A549 (cell line): ENCODE results near the gene FAM216B. TPM values are rescaled to one million over a fixed set of nuclear protein-coding genes. Genes with fewer than 3 reads are reported as not detected.
"Not testable (repeated sequence)": the region's sequence is repeated elsewhere in the genome, so short reads cannot be mapped to it uniquely, and the experiment has no call there.

Experiments
- ATAC-seq, 2 experiments: fragments of 200-7000 bp in 1 of 2; fragments of >200 bp in 1 of 2; cut with Nextera tagmentation in 1 of 2; cut with Tn5 transposase in 1 of 2; 3 replicates each; pipeline versions ENCODE4 v1.8.0 to v1.9.1; 2018 to 2020; ENCODE audit warnings: mild to moderate bottlenecking in 1 of 2, moderate library complexity in 1 of 2
- CTCF ChIA-PET: fragments of 300-600 bp; sonication (Branson Sonifier 250); formaldehyde crosslinking; extraction: SDS; loops from one replicate; lab custom pipeline; 2021; ENCODE audit warnings: antibody characterized with exemption, inconsistent platforms; lab: Yijun Ruan, JAX
- POLR2A ChIA-PET: fragments of 350-600 bp; formaldehyde crosslinking; extraction: SDS; loops from one replicate; lab custom pipeline; 2021; ENCODE audit warnings: antibody characterized with exemption, inconsistent platforms; lab: Yijun Ruan, JAX
- DNase-seq, 2 experiments: peaks; one replicate each; pipeline versions ENCODE4 v3.0.0 to v3.0.0-alpha.2; 2011 to 2016; ENCODE audit warnings: low read depth in 1 of 2, low spot score in 1 of 2
- FAIRE-seq: peaks from 2 replicates; lab custom pipeline; 2011; peaks lifted over from hg19 to GRCh38; lab: Jason Lieb, UNC
- H3K27ac ChIP-seq, 2 experiments: fragments of >200 bp; sonication (Bioruptor Twin); formaldehyde crosslinking; 3 replicates each; pipeline ENCODE4 v1.5.1; 2016 to 2017
- H3K4me1 ChIP-seq: fragments of >200 bp; sonication (Bioruptor Twin); formaldehyde crosslinking; 3 replicates; pipeline ENCODE4 v1.6.1; 2016
- H3K4me2 ChIP-seq: fragments of >200 bp; sonication (Bioruptor Twin); formaldehyde crosslinking; 3 replicates; pipeline ENCODE4 v1.6.1; 2016
- H3K4me3 ChIP-seq: fragments of >200 bp; sonication (Bioruptor Twin); formaldehyde crosslinking; 3 replicates; pipeline ENCODE4 v1.5.1; 2016
- H3K9me3 ChIP-seq: fragments of >200 bp; sonication (Bioruptor Twin); formaldehyde crosslinking; 3 replicates; pipeline ENCODE4 v1.6.1; 2016
- BHLHE40 ChIP-seq: IDR thresholded peaks from 2 replicates; pipeline ENCODE4 v1.6.1; 2012; ENCODE audit warnings: low read depth, low read length, inconsistent platforms
- CBX8 ChIP-seq: fragments of 200-600 bp; sonication (generic); IDR thresholded peaks from 2 replicates; pipeline ENCODE4 v1.6.1; 2016
- CHD4 ChIP-seq: fragments of 200-600 bp; sonication (generic); IDR thresholded peaks from 2 replicates; pipeline ENCODE4 v1.6.1; 2016; ENCODE audit warnings: antibody characterized with exemption, mild to moderate bottlenecking, borderline replicate concordance
- EHF ChIP-seq: fragments of 250-450 bp; sonication (Bioruptor Pico); IDR thresholded peaks from 2 replicates; pipeline ENCODE4 v1.5.0; 2020; ENCODE audit warnings: mild to moderate bottlenecking
- FOSB ChIP-seq: fragments of 250-450 bp; sonication (Bioruptor Pico); IDR thresholded peaks from 2 replicates; pipeline ENCODE4 v1.5.0; 2020; ENCODE audit warnings: mild to moderate bottlenecking, moderate library complexity
- FOSL2 ChIP-seq, 2 experiments: fragments of 450-650 bp in 1 of 2; fragments of >200 bp in 1 of 2; sonication (Bioruptor Twin) in 1 of 2; formaldehyde crosslinking; IDR thresholded peaks; 2 replicates each; pipeline versions ENCODE4 v1.5.0 to v1.6.1; 2016 to 2020; ENCODE audit warnings: mild to moderate bottlenecking in 1 of 2, moderate library complexity in 1 of 2
- GATA3 ChIP-seq: IDR thresholded peaks from 2 replicates; pipeline ENCODE4 v1.6.1; 2012; ENCODE audit warnings: borderline replicate concordance
- HOXA7 ChIP-seq: fragments of 250-450 bp; sonication (Bioruptor Pico); IDR thresholded peaks from 2 replicates; pipeline ENCODE4 v1.5.0; 2020; ENCODE audit warnings: mild to moderate bottlenecking, moderate library complexity
- JUN ChIP-seq, 2 experiments: fragments of >200 bp; sonication (Bioruptor Twin); formaldehyde crosslinking; IDR thresholded peaks; 2 replicates in 1 of 2; 3 replicates in 1 of 2; pipeline ENCODE4 v1.6.1; 2016 to 2017
- JUNB ChIP-seq: fragments of >200 bp; sonication (Bioruptor Twin); formaldehyde crosslinking; IDR thresholded peaks from 2 replicates; pipeline ENCODE4 v1.6.1; 2016
- KDM1A ChIP-seq: fragments of 200-600 bp; sonication (generic); IDR thresholded peaks from 2 replicates; pipeline ENCODE4 v1.6.1; 2016; ENCODE audit warnings: low read depth, mild to moderate bottlenecking
- MAFK ChIP-seq: fragments of 450-650 bp; IDR thresholded peaks from 2 replicates; pipeline ENCODE4 v1.6.1; 2014; ENCODE audit not compliant: partially characterized antibody
- MYC ChIP-seq: IDR thresholded peaks from 2 replicates; pipeline ENCODE4 v1.6.1; 2012; ENCODE audit warnings: mild to moderate bottlenecking, inconsistent platforms, low read length, improper control_type of control experiment, borderline replicate concordance
- NFE2L2 ChIP-seq: fragments of 150-350 bp; conservative IDR thresholded peaks from 2 replicates; pipeline ENCODE4 v1.6.1; 2014; ENCODE audit warnings: low read length
- NR3C1 ChIP-seq: fragments of >200 bp; sonication (Bioruptor Twin); formaldehyde crosslinking; IDR thresholded peaks from 3 replicates; pipeline ENCODE4 v1.6.1; 2017
- PHF8 ChIP-seq: fragments of 200-600 bp; sonication (generic); IDR thresholded peaks from 2 replicates; pipeline ENCODE4 v1.6.1; 2016; ENCODE audit warnings: low read depth, mild to moderate bottlenecking, antibody characterized with exemption, moderate library complexity, borderline replicate concordance
- RAD21 ChIP-seq, 2 experiments: fragments of >200 bp in 1 of 2; sonication (Bioruptor Twin) in 1 of 2; formaldehyde crosslinking in 1 of 2; IDR thresholded peaks in 1 of 2; conservative IDR thresholded peaks in 1 of 2; 2 replicates in 1 of 2; 3 replicates in 1 of 2; pipeline ENCODE4 v1.6.1; 2012 to 2018; ENCODE audit warnings: inconsistent platforms in 1 of 2
- RCOR1 ChIP-seq: fragments of 150-350 bp; IDR thresholded peaks from 2 replicates; pipeline ENCODE4 v1.6.1; 2014; ENCODE audit warnings: antibody characterized with exemption, low read length, low read depth
- RFX5 ChIP-seq: fragments of 450-650 bp; IDR thresholded peaks from 2 replicates; pipeline ENCODE4 v1.7.1; 2014; ENCODE audit warnings: antibody characterized with exemption, mild to moderate bottlenecking, moderate library complexity
- SMC3 ChIP-seq: fragments of >200 bp; sonication (Bioruptor Twin); formaldehyde crosslinking; IDR thresholded peaks from 3 replicates; pipeline ENCODE4 v1.6.1; 2018; ENCODE audit warnings: inconsistent platforms
- TFCP2L1 ChIP-seq: fragments of 250-450 bp; sonication (Bioruptor Pico); IDR thresholded peaks from 2 replicates; pipeline ENCODE4 v1.5.0; 2021; ENCODE audit warnings: mild to moderate bottlenecking
- ZFP36 ChIP-seq: fragments of 450-650 bp; IDR thresholded peaks from 2 replicates; pipeline ENCODE4 v1.6.1; 2014; ENCODE audit warnings: borderline replicate concordance; ENCODE audit not compliant: partially characterized antibody
- ZNF302 ChIP-seq: fragments of 250-450 bp; sonication (Bioruptor Pico); IDR thresholded peaks from 2 replicates; pipeline ENCODE4 v1.9.0; 2021; ENCODE audit warnings: inconsistent platforms, mild to moderate bottlenecking, moderate library complexity
- ZSCAN20 ChIP-seq: fragments of 250-450 bp; sonication (Bioruptor Pico); IDR thresholded peaks from 2 replicates; pipeline ENCODE4 v1.8.0; 2022; ENCODE audit warnings: mild to moderate bottlenecking, moderate library complexity
- WGBS: methylation state at CpG from one replicate; pipeline ENCODE4 v1.1.6; 2017; ENCODE audit errors: missing lambda C conversion rate; 5-methylcytosine and 5-hydroxymethylcytosine counted together
- polyA plus RNA-seq, 4 experiments: library from polyadenylated mRNA; depleted of rRNA in 3 of 4; stranded (reverse); fragments of >200 nt; fragmentation: RNase III in 1 of 4; extraction: RNeasy Plus Mini Kit Qiagen cat#74134 plus additional on column Dnase treatment in 1 of 4; gene quantifications; 2 replicates in 3 of 4; 3 replicates in 1 of 4; pipeline ENCODE4 v1.2.3, GENCODE V29; 2011 to 2017
- TF ChIP-seq, protein P1 (sequence below): fragments of >200 bp; sonication (Bioruptor Twin); formaldehyde crosslinking; IDR thresholded peaks from 2 replicates; pipeline ENCODE4 v1.6.1; 2016
- TF ChIP-seq, protein P2 (sequence below): IDR thresholded peaks from 2 replicates; pipeline ENCODE4 v1.6.1; 2012
- TF ChIP-seq, protein P3 (sequence below): fragments of 250-450 bp; sonication (Bioruptor Pico); IDR thresholded peaks from 2 replicates; pipeline ENCODE4 v1.5.0; 2021; ENCODE audit warnings: mild to moderate bottlenecking, moderate library complexity, borderline replicate concordance
- TF ChIP-seq, protein P4 (sequence below): fragments of >200 bp; sonication (Bioruptor Twin); formaldehyde crosslinking; IDR thresholded peaks from 3 replicates; pipeline ENCODE4 v1.6.1; 2016
- TF ChIP-seq, protein P5 (sequence below): fragments of 250-450 bp; sonication (Bioruptor Pico); IDR thresholded peaks from 2 replicates; pipeline ENCODE4 v1.5.0; 2020; ENCODE audit warnings: low read depth, mild to moderate bottlenecking, moderate library complexity

Gene FAM216B
- polyA plus RNA-seq, 2 of the 4 experiments (the other 2 are of a cell fraction): not detected

DNA sequence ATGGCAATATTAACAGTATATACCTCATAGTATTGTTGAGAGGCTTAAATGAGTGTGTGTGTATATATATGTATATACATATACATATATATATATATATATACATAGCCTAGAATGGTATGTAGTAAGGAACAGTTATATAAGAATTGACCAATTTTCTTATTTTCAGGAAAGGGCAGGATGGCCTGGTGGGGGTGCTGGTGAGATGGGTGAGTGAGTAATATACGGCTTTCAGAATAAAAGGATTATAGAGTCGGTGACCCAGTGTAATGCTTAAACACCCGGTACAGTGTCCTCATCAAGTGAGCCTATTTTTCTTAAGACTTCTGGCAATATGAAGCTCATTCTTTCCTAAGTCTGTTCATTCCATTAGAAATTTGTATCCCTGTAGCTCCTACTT lies 11.7 kb upstream of the FAM216B start:
- CTCF ChIA-PET: no interaction called here
- 46% methylated on average over 3 of the region's 3 CpGs for WGBS
- no peak for FAIRE-seq
- TF ChIP-seq FOSL2 (IDR thresholded peaks at IDR 0.05) (no peak), FOSL2 (CRISPR knock-in tag; IDR thresholded peaks at IDR 0.05) (no peak), BHLHE40 (no peak), SMC3 (no peak), RFX5 (no peak), MAFK (no peak), CBX8 (no peak), KDM1A (no peak), GATA3 (no peak), ZFP36 (no peak)
- TF ChIP-seq, protein P1, sequence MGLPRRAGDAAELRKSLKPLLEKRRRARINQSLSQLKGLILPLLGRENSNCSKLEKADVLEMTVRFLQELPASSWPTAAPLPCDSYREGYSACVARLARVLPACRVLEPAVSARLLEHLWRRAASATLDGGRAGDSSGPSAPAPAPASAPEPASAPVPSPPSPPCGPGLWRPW: no peak
- TF ChIP-seq, protein P2, sequence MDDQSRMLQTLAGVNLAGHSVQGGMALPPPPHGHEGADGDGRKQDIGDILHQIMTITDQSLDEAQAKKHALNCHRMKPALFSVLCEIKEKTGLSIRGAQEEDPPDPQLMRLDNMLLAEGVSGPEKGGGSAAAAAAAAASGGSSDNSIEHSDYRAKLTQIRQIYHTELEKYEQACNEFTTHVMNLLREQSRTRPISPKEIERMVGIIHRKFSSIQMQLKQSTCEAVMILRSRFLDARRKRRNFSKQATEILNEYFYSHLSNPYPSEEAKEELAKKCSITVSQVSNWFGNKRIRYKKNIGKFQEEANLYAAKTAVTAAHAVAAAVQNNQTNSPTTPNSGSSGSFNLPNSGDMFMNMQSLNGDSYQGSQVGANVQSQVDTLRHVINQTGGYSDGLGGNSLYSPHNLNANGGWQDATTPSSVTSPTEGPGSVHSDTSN: no peak
- H3K4me3 ChIP-seq: no peak overlapping the region
- no peak for DNase-seq
- no peak for ATAC-seq
- no peaks in the 10 kb centered on the region for H3K4me1 ChIP-seq
- H3K27ac ChIP-seq: no peak overlapping the region
- no peak overlapping the region for H3K4me2 ChIP-seq
- no peaks in the 10 kb centered on the region for H3K9me3 ChIP-seq
- POLR2A ChIA-PET: no interaction called here

DNA sequence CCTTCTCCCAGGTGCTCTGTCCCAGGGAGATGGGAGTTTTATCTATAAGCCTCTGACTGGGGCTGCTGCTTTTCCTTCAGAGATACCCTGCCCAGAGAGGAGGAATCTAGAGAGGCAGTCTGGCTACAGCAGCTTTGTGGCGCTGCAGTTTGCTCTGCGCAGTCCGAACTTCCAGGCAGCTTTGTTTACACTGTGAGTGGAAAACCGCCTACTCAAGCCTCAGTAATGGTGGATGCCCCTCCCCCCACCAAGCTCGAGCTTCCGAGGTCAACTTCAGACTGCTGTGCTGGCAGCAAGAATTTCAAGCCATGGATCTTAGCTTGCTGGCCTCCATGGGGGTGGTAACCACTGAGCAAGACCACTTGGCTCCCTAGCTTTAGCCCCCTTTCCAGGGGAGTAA lies 4.8 kb upstream of the FAM216B start:
- H3K27ac ChIP-seq, H3K4me2 ChIP-seq, POLR2A ChIA-PET, H3K9me3 ChIP-seq, DNase-seq, H3K4me1 ChIP-seq, FAIRE-seq, ATAC-seq, H3K4me3 ChIP-seq: not testable (repeated sequence)
- CTCF ChIA-PET: interaction anchor here (1.0 kb wide), 1 partner anchor 116 kb away, joined by 3 read pairs; no protein-coding TSS in a partner anchor
- 20% methylated on average over 6 of the region's 6 CpGs for WGBS

DNA sequence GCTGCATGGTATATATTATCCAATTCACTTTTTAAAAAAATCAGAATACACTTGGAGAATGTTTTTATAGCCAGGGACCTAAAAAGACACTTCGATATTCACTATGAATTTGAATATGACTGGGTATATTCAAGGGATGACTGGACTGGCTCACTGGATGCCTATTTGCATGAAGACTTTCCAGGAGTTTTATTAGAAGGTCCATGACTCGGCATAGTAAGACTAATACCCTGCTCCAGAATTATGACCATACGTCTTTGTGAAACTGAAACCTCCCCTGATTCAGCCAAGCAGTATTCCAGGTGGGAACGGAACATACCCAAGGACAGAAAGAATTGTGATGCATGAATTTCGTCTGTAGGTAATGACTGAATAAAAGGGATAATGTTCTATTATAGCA lies 3.9 kb upstream of the FAM216B start:
- POLR2A ChIA-PET: no interaction called here
- no peak overlapping the region for H3K4me3 ChIP-seq
- no peak overlapping the region for H3K27ac ChIP-seq
- no peak for FAIRE-seq
- CTCF ChIA-PET: no interaction called here
- no peak for TF ChIP-seq MYC
- TF ChIP-seq, protein P3, sequence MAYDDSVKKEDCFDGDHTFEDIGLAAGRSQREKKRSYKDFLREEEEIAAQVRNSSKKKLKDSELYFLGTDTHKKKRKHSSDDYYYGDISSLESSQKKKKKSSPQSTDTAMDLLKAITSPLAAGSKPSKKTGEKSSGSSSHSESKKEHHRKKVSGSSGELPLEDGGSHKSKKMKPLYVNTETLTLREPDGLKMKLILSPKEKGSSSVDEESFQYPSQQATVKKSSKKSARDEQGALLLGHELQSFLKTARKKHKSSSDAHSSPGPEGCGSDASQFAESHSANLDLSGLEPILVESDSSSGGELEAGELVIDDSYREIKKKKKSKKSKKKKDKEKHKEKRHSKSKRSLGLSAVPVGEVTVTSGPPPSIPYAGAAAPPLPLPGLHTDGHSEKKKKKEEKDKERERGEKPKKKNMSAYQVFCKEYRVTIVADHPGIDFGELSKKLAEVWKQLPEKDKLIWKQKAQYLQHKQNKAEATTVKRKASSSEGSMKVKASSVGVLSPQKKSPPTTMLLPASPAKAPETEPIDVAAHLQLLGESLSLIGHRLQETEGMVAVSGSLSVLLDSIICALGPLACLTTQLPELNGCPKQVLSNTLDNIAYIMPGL (CRISPR knock-in tag): no peak
- no peak for TF ChIP-seq NR3C1
- TF ChIP-seq JUNB: no peak
- no peak for TF ChIP-seq NFE2L2
- no peak for TF ChIP-seq FOSB
- no peak for TF ChIP-seq TFCP2L1 (CRISPR knock-in tag)
- TF ChIP-seq, protein P4, sequence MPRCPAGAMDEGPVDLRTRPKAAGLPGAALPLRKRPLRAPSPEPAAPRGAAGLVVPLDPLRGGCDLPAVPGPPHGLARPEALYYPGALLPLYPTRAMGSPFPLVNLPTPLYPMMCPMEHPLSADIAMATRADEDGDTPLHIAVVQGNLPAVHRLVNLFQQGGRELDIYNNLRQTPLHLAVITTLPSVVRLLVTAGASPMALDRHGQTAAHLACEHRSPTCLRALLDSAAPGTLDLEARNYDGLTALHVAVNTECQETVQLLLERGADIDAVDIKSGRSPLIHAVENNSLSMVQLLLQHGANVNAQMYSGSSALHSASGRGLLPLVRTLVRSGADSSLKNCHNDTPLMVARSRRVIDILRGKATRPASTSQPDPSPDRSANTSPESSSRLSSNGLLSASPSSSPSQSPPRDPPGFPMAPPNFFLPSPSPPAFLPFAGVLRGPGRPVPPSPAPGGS: no peak
- no peak for TF ChIP-seq KDM1A
- TF ChIP-seq, protein P5, sequence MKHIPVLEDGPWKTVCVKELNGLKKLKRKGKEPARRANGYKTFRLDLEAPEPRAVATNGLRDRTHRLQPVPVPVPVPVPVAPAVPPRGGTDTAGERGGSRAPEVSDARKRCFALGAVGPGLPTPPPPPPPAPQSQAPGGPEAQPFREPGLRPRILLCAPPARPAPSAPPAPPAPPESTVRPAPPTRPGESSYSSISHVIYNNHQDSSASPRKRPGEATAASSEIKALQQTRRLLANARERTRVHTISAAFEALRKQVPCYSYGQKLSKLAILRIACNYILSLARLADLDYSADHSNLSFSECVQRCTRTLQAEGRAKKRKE (CRISPR knock-in tag): no peak
- no peak for TF ChIP-seq RCOR1
- TF ChIP-seq CHD4: no peak
- no peak for TF ChIP-seq ZSCAN20
- no peak for TF ChIP-seq EHF (CRISPR knock-in tag)
- TF ChIP-seq RAD21 (conservative IDR thresholded peaks at IDR 0.05 in 1 of 2, IDR thresholded peaks at IDR 0.05 in 1 of 2): no peak
- no peak for TF ChIP-seq PHF8
- TF ChIP-seq JUN (IDR thresholded peaks at IDR 0.05): no peak
- TF ChIP-seq HOXA7 (CRISPR knock-in tag): no peak
- no peak for TF ChIP-seq ZNF302 (CRISPR knock-in tag)
- TF ChIP-seq, all 56 proteins: peak for 0
- H3K4me1 ChIP-seq: no peaks in the 10 kb centered on the region
- WGBS: 25% methylated on average over 5 of the region's 5 CpGs
- H3K9me3 ChIP-seq: no peaks in the 10 kb centered on the region
- H3K4me2 ChIP-seq: no peak overlapping the region
- ATAC-seq: no peak
- no peak for DNase-seq
